Activated CD8-positive, alpha-beta memory T cell treated with anti-CD3 and anti-CD28 coated beads for 24 hours (primary cell): Measurements from ENCODE around the gene IFNL2.
A peak's percentile ranks its signal among the peaks of the same experiment; 100 is the strongest.
"Not testable (repeated sequence)": the region's sequence is repeated elsewhere in the genome, so short reads cannot be mapped to it uniquely, and the experiment has no call there.

Experiments used
- DNase-seq: peaks from one replicate; pipeline ENCODE4 v3.0.0-alpha.2; 2020

Gene IFNL2

DNA sequence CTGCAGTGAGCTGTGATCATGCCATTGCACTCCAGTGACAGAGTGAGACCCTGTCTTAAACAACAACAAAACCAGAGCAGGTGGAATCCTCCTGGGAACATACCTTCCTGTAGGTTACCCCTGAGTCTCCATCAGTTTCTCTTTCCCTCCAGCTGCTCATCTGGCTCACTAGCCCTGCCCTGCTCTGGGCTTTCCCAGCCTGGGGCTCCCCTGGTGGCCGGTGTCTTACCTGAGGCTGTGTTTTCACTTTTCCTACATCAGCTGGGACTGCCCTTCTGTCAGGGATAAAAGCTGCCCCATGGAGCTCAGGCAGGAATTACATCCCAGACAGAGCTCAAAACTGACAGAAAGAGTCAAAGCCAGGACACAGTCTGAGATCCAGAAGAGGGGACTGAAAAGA, at the start of gene IFNL2:
TSS of gene IFNL2 (plus strand) at position 312 of the 400 bp plus-strand sequence. CDS start 173 bp downstream, outside the sequence.
- DNase-seq: not testable (repeated sequence)

GRCh38 chr19:39219108-39219507, 49.1 kb upstream of the IFNL2 start:
- not testable (repeated sequence) for DNase-seq

DNA sequence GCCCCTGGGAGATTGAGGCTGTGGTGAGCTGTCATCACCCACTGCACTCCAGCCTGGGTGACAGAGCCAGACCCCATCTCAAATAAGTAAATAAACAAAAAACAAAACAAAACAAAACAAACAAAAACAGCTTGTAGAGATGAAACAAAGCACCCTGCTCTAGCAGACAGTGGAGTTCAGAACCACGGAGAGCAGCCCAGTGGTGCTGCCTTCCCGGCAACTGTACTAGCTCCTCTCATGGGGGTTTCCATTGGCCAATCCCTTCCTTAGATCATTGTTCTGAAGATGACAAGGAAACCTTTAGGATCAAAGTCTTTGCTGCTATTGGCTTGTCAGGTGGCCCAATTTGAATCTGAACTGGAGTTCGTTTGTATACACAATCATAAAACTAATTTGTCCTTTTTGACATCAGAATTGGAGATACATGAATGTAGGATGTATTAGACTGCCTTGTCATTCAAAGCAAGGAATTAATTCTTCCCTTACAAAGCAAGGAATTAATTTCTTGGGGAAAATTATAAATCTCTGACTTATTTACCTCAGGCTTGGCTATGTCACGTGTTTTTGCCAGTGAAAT, 44.4 kb upstream of the IFNL2 start:
- DNase-seq: no peak

DNA sequence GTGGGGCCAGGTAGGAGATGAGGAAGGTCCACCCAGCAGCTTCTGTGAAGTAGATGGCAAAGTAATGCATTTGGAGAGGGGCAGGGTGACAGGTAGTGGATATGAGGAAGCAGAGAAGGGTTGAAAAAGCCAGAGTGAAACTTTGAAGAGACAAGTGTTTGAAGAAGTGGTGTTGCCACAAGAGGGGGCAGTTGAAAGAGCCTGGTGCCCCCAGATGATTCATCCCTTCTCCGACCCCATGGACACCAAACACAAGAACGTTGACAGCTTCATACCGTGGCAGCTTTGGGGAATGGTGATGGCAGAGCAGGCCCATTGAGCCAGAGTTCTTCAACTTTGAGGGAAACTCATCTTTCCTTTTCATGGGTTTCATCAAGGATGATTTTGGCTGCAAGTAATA, 43.3 kb upstream of the IFNL2 start:
- DNase-seq: no peak

DNA sequence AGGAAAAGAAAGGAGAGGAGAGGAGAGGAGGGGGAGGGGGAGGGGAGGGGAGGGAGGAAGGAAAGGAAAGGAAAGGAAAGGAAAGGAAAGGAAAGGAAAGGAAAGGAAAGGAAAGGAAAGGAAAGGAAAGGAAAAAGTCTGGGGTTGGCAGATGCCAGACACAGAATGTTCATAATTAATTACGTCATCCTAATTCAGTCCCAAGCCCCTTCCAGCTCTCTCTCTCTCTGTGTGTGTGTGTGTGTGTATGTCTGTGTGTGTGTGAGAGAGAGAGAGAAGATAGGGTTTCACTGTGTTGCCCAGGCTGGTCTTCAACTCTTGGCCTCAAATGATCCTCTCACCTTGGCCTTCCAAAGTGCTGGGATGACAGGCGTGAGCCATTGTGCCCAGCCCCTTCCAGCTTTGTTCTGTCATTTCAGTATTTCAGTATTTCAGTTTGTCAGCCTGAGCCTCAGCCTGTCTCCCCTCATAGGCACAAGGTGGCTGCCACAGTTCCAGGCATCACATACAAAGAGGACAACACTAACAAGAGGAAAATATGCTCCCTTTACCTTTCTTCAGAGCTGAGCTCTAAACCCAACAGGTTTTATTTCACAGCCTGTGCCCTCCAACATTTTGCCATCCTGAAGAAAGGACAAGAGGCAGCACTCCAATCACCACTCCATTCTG, 38.0 kb upstream of the IFNL2 start:
- DNase-seq: no peak

DNA sequence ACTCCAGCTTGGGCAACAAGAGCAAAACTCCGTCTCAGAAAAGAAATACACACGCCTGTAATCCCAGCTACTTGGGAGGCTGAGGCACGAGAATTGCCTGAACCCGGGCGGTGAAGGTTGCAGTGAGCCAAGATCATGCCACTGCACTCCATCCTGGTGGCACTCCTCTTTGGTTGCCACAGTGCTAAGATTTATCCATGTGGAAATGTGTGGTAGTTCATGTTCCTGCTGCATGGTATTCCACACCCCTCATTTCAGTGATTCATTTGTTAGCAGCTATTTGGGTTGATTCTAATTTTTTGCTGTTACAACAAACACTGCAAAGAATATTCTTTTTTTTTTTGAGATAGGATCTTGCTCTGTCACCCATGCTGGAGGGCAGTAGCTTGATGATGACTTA, 35.5 kb upstream of the IFNL2 start:
- no peak for DNase-seq

- peak; percentile 77 for DNase-seq
These were observed 31.7 kb upstream of the IFNL2 start for GRCh38 chr19:39236527-39236926.

DNA sequence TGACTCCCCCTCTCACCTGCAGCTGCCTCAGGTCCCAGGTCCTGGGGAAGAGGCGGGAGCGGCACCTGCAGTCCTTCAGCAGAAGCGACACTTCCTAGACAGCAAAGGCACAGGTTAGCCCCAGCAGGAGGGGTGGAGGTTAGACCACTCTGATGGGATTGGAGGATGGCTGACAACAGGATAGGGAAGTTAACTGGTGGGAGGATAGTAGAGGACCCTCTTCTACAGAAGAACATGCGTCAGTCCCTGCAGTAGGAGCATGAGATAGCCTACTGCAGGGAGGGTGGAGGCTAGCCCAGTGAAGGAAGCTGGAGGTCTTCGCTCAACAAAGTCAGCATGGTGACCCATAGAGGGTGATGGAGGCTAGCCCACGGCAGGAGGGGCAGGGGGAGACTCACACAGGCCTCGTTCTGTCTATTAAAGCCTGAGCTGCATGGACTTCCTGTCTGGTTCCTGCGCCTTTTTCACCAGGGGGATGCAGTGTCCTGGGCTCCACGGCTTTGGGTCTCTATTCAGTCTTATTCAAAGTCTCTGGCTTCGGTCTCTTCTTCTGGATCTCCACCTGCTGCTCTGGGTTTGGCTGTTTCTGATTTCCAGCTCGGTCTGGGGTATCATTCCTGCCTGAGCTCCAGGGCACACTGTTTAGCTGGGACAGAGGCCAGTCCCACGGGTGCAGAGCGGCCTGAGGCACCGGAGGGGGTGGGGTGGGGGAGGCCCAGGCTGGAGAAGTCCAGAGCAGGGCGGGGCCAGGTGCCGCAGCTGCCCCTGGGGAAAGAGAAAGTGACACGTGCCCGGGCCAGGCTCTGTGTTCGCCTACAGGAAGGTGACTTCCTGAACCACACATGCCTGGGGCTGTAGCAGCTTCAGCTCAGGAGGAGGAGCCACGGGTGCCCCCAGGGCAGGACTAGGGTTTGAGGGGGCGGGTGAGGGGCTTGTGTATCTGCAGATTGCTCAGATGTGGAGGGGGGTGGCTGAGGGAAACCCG, 30.7 kb upstream of the IFNL2 start:
- DNase-seq: peak; percentile 78

DNA sequence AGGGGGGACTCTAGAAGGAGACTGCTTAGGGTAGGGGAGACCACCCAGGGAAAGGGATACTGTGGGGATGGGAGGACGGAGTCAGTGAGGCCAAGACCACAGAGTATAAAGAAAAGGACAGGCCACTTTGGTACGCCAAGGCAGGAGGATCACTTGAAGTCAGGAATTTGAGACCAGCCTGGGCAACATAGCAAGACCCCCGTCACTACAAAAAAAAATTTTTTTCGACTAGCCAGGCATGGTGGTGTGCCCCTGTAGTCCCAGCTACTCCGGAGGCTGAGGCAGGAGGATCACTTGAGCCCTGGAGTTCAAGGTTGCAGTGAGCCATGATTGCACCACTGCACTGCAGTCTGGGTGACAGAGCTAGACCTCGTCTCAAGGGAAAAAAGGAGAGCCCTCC, 30.0 kb upstream of the IFNL2 start:
- no peak for DNase-seq

DNA sequence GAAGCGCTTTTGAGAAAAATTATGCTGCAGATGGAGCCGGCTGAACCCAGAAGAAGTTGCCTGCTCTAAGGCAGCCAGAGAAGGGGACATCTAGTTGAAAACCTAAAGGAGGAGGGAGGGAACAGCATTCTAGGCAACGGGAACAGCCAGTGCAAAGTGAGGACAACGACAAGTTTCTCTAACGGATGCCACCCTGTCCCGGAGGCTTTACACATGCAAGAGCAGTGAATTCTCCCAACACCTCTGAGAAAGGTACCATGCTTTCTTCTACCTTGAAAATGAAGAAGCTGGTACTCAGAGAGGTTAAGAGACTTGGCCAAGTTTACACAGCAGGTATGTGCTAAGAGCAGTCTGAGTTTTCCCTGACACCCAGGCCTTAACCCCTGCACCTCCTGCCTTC, 29.3 kb upstream of the IFNL2 start:
- DNase-seq: no peak

- no peak for DNase-seq
These were observed 27.8 kb upstream of the IFNL2 start for GRCh38 chr19:39240421-39240820.

DNA sequence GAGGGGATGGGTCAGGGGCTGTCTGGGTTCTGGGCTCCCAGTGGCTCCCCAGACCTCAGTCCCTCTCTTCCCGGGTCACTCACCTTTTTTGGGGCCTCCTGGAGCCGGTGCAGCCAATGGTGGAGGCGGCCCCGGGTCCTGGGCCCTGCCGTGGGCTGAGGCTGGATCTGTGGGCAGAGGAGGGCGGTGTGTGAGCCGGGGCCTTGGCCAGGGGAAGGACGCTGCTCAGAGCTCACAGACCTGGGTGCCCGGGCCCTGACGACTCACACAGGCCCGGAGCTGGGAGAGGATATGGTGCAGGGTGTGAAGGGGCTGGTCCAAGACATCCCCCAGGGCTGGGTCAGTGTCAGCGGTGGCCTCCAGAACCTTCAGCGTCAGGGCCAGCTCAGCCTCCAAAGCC, 24.5 kb upstream of the IFNL2 start:
- DNase-seq: not testable (repeated sequence)

GRCh38 chr19:39244410-39245100, 23.6 kb upstream of the IFNL2 start, which contains the start of gene IFNL3:
IFNL3 (minus strand) TSS chr19:39245006; CDS start chr19:39244967, 39 bp downstream.
- not testable (repeated sequence) for DNase-seq

DNA sequence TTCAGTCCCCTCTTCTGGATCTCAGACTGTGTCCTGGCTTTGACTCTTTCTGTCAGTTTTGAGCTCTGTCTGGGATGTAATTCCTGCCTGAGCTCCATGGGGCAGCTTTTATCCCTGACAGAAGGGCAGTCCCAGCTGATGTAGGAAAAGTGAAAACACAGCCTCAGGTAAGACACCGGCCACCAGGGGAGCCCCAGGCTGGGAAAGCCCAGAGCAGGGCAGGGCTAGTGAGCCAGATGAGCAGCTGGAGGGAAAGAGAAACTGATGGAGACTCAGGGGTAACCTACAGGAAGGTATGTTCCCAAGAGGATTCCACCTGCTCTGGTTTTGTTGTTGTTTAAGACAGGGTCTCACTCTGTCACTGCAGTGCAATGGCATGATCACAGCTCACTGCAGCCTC, 23.0 kb upstream of the IFNL2 start:
- DNase-seq: not testable (repeated sequence)

GRCh38 chr19:39246951-39247669, 21.1 kb upstream of the IFNL2 start:
- DNase-seq: peak; percentile 65

DNA sequence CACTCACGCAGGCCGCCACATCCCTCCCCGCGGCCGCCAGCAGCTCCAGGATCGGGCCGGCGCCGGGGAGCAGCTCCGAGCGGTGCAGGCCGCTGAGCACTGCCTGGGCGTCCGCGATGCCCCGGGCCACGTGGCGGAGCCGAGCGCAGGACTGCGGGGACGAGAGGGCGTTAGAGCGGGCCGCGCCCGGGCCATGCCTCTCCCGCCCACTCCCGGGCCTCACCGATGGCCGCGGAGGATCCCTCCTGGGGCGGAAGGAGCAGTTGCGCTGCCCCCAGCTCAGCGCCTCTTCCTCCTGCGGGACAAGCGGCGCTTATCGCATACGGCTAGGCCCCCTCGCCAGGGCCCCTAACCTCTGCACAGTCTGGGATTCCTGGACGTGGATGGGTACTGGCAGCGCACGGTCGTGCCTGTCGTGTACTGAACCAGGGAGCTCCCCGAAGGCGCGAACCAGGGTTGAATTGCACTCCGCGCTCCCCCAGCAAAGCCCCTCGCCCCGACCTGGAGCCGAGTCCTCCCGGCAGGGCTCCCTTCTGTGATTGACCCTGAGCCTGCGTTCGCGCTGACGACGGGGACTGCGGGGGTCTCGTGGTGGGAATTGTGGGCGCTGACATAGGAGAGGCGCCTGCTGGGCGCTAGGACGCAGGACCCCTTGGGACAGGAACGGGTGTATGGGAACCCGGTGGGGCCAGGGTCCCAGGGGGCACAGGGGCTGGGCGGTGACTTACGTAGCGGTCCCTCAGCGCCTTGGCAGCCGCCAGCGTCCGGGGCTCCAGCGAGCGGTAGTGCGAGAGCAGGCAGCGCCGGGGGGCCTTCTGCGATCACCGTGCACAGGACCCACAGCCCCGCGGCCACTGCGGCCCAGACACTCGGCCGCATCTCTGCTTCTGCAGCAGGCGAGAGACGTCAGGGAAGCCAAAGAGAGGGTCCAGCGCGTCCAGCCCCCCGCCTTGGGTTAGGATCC, 20.2 kb upstream of the IFNL2 start:
- peak; percentile 62 for DNase-seq

DNA sequence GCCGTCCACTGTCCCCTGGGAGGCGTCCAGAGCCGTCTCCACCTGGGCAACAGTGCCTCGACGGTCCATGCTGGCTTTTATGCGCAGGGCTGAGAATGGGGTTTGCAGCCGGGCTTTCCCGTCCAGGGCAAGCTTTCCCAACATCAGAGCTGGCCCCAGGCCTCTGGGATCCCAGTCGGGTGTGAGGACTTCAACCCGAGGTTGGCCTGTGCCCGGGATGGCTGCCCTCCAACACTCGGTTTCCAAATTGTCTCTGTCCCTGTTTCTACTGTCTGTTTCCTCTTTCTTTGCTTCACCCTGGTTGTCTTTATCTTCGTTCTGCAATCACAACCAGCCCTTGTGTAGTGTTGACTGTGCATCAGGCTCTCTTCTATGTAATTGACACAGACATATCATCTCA, 19.4 kb upstream of the IFNL2 start, which contains the start of gene IFNL4:
TSS of gene IFNL4 (minus strand) at position 51 of the 400 bp plus-strand sequence.
- DNase-seq: no peak

DNA sequence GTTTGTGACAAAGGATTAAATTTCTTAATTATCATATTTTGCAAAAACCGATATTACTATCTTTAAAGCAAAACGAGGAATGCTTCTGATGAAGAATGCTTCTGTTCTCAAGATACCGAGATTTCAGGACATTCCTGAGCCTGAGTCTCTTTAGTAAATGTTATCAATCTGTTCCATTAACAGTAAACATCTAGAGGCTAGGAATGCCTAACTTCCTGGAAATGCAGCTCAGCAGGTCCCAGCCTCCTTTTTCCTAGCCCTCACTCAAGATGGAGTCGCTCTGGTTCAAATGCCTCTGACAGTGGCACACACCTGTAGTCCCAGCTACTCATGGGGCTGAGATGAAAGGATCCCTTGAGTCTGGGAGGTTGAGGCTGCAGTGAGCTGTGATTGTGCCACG, 17.1 kb upstream of the IFNL2 start:
- DNase-seq: no peak

- no peak for DNase-seq
These were observed 16.4 kb upstream of the IFNL2 start for GRCh38 chr19:39251846-39252245.

DNA sequence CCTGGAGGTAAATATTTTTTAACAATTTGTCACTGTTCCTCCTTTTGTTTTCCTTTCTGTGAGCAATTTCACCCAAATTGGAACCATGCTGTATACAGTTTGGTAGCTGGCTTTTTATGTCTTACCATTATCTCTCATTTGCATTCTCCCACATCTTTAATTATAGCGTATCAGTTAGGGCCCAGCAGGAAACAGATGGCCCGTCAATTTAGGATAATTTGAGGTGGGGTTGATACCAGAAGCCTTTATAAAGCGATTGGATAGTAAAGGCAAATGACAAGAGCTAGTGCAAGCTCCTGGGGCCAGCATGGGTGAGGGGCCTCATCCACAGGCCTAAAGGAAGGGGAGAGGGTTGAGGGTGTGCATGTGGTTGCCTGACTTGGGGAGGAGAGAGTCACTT, 15.7 kb upstream of the IFNL2 start:
- DNase-seq: no peak
